Keratinocyte (primary cell): ENCODE measurements around the gene TMEM119.

Experiments used
- EZH2 ChIP-seq: IDR thresholded peaks from one replicate; pipeline ENCODE4 v1.6.1; 2012; ENCODE audit warnings: inconsistent platforms, mild to moderate bottlenecking, low read length, moderate library complexity
- TF ChIP-seq, protein P1 (sequence below), 3 experiments: IDR thresholded peaks in 1 of 3; conservative IDR thresholded peaks in 1 of 3; optimal IDR thresholded peaks in 1 of 3; 2 replicates in 2 of 3; 3 replicates in 1 of 3; pipeline versions ENCODE3 to v1.5.1; 2011; ENCODE audit warnings: low read length in 3 of 3, mild to moderate bottlenecking in 3 of 3, moderate library complexity in 2 of 3, control low read depth in 1 of 3, inconsistent platforms in 1 of 3; ENCODE audit not compliant: insufficient read depth in 2 of 3; ENCODE audit errors: extremely low read depth in 1 of 3

DNA sequence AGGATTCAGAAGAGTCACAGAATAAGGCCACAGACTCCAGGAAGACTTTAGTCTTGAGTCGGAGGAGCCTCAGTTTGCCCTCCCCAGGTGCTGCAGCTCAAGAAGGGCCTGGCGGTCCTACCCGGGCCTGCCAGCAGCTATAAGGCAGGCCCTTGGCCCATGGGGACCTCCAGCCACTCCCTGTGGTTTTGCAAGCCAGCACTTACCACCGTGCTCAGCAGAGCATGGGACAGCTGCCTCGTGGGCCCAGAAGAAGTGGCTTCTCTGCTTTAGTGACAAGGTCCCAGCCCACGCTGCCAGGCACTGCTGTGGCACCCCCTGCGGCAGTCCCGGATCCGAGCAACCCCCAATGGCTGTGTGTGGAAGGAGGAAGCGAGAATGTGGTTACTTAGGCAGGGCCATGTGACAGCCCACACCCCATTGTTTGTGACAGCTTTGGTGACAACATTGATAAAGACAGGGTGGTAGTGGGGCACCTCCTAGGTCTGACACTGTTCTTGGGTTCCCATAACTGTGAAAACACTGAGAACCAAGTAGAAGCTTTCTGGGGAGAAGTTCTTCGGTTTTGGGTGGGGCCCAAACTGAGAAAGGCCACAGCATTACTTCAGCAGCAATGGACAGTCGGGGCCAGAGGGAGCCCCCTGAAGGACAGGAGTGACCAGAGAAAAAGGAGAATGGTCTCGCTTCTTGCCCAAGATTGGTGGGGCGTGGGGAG is 35.8 kb upstream of the TMEM119 start, which contains the start of gene SELPLG:
- TF ChIP-seq, protein P1, sequence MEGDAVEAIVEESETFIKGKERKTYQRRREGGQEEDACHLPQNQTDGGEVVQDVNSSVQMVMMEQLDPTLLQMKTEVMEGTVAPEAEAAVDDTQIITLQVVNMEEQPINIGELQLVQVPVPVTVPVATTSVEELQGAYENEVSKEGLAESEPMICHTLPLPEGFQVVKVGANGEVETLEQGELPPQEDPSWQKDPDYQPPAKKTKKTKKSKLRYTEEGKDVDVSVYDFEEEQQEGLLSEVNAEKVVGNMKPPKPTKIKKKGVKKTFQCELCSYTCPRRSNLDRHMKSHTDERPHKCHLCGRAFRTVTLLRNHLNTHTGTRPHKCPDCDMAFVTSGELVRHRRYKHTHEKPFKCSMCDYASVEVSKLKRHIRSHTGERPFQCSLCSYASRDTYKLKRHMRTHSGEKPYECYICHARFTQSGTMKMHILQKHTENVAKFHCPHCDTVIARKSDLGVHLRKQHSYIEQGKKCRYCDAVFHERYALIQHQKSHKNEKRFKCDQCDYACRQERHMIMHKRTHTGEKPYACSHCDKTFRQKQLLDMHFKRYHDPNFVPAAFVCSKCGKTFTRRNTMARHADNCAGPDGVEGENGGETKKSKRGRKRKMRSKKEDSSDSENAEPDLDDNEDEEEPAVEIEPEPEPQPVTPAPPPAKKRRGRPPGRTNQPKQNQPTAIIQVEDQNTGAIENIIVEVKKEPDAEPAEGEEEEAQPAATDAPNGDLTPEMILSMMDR (optimal IDR thresholded peaks at IDR 0.05 in 1 of 3, IDR thresholded peaks at IDR 0.05 in 1 of 3, conservative IDR thresholded peaks at IDR 0.05 in 1 of 3; ENCODE audit: extremely low read depth in 1 of 3, insufficient read depth in 2 of 3, low read length in 3 of 3) = no peak
- no peak for TF ChIP-seq EZH2
